ENCODE measurements around the gene TOX3.

The TOX3 gene

DNA sequence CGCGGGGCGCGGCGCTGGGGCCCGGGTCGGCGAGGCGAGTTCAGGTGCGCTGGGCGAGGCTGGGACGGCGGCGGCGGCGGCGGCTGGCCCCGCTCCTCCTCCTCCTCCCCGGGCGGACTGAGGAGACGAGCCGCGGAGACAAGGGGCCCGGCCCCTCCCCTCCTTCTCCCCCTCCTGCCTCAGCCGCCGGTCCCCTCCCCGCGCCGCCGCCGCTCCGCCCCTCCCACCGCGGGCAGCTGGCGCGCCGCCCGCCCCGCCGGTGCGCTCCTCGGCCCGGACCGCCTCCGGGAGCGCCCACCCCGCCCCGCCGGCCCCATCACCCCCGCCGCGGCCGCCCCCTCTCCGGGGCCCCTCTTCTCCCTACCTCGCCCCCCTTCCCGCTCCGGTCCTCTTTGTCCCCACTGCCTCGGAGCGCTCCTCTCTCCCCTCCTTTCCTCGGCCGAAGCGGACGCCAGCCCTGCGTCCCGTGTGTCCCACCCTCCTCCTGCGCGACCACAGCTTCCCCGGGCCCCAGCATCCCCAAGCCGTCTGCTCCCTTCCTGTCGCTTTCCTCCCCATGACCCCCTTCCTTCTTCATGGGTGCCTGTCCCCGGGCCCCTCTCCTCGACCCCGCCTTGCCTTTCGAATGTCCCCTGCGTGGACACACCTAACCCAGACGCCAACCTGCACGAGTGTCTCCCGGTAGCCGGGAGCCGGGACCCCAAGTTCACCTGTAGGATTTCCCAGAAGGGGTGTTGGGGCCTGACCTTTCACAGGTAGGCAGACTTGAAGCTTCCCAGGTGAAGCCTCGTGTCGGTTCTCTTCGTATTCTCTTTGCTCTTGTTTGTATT is at the start of gene TOX3:
Gene TOX3, minus strand, starts transcription at position 140 of the 830 bp plus-strand sequence. CDS start 420 bp downstream, outside the sequence.
- DNase-seq, result peak in 1 of 2 experiments; percentile 14

DNA sequence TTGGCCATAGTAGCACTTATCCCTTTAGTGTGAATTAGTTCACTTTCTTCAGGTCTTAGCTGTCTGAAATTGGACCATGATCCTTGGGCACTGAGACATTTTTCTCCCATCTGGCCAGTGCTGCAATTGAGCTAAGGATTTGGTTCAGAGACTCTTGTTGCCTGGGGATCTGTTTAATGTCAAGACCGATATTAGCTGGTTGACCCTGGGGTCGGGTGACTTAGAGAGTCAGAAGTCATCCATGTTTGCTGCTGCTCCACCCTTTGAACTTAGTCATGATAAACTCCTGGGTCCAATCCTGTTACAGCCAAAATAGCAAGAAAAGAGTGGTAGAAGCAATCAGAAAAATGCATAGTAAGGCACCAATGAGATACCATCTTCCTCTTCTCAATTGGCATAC is 45.8 kb upstream of the TOX3 start:
- no peak for DNase-seq

DNA sequence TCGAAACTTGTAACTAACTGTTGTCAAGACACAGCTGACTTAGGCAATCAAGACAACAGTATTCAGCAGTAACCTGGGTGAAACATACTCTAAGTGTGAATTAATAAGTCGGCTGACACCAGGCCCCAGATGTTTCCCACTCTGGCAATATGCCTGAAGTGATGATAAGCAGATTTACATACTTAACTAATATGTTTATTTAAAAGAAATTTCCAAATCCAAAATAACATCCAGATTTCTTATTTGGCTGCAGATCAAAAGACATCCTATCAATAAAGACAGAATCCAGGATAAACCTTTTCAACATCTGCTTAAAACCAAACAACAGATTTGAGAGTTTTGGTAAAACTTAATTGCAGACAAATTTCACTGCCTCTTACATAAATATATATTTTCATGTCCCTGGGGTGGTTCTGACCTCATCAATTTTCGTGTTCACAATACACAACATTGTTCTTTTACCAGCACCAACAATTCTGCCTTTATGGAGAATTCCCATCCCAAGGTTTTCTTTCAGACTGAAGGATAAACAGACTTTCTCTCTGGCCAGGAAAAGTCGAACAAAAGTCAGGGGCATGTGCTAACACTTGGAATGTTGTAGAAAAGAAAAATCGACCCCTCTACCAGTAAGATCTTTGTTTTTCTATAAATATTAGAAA is 45.1 kb upstream of the TOX3 start:
- DNase-seq, result no peak

DNA sequence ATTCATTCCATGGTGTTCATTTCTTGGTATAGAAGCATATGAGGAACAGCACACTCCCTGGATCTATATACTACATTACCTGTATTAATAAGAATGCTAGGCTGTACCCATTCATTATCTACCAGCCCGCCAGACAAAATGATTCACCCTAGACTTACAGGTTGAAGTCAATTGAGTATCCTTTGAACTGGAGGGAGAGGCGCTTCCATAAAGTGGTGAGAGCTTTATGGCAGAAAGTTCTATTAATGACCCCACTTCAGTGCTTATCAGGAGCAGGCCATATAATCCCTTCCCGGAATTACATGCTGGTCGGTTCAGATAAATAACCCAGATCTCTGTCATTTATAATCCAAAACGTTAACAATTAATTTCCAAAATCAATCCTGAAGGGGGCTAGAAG is 44.5 kb upstream of the TOX3 start:
- DNase-seq, result no peak

DNA sequence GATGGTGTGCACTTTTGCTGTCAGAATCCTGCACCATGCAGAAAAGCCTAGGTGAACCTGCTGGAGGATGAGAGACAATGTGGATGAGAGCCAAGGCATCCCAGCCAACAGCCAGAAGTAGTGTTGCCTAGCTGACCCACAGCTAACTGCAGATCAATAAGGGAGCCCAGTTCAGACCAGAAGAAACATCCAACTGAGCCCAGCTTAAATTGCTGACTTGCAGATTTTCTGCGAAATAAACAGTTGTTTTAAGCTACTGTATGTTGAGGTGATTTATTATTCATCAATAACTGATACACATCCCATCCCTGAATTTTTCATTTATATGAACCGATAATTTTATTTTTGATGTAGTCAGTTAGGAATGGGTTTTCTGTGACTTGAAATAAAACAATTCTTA is 39.2 kb upstream of the TOX3 start:
- DNase-seq, result no peak

DNA sequence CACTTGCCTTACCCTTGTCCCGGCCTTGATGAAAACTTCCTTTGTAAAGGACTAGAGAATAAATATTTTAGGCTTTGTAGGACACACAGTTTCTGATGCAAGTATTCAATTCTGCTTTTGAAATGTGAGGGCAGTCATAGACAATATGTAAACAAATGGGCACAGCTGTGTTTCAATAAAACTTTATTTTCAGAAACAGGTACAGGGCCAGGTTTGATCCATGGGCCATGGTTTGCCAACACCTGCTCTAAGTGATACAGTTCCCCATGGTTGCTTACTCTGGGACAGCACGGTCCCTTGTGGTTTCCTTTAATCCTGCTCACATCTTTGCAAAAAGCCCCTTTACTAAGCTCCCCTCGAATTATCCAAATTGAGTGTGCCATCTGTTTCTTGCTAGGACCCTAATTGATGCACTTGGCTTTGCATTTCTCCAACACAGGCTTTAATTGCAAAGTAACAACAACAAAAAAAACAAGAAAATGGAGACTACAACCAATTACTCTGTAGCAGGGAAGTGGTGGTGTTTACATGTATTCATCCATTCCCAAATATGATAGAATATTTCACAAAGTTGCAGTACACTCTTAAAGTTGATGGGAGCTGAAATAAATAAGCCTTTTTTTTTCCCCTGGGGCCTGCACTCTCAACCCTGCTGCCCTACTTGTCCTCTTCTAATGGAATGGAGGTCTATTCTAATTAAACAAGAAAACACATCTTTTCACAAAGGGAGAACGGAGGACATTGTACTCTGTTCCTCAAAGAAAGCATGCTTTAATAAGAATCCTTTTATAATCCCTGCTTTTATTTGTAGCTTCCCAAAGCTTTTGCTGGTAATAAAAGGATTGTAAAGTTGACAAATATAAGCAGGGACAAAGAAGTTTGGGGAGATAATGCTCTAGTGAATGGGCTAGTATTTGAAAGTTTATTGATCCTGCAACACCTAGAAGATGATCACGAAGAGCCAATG is 37.7 kb upstream of the TOX3 start:
- DNase-seq, result no peak

DNA sequence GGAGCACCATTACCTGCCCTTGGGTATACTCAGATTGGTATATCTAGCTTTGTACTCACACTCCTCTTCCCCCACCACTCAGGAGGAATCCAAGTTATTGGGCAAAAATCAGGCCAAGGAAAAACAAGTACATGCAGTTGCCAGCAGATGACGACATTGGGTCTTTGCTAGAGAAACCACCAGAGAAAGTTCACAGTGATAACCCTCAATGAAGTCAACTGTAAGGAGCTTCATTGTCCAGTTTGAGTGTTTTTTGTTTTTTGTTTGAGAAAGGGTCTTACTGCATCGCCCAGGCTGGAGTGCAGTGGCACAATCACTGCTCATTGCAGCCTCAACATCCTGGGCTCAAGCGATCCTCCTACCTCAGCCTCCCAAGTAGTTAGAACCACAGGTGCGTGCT is 34.6 kb upstream of the TOX3 start:
- DNase-seq, result no peak

DNA sequence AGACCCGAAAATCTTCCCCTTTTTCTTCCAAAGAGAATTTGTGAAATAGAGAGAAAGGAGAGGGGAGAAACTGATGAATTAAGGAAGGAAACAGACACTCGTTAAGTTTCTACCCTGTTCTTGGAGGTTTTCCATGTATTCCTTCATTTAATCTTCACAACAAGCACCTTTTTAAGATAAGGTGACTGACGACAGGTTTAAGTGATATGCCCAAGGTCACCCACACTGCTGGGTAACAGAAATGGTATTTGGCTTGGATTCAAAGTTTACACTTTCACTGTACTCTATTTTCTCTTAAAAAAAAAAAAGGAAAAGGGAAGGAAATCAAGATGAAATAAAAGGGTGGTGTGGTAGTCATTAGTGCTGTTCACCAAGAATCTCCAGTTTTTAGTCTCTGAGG is 33.5 kb upstream of the TOX3 start:
- DNase-seq, result no peak

DNA sequence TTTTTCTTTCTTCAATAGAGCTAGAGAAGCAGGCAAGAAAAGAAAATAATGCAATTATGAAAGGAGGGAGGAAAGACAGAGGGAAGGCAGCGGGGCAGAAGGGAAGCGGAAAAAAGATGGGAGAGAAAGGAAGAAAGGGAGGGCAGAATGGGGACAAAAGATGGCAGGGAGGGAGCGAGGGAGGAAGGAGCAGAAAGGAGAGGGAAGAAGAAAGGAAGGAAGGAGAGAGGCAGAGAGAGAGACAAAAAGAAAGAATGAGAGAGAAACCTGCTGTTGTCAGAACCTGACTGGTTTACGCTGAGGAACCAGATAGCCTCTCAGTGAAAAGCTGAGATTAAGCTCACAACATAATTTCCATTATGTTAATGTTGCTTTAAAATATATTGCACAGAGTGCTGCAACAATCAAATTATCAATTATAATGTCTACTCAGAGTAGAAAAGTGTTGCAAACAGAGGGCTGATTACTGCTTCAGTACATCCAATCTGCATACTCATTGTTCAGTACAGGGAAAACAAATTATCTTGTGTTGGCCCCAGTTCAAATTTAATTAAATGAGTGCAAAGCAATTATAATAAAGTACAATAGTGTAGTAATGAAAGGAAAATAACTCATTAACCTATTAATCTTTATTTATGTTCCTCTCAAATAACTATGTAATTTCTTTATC is 32.0 kb upstream of the TOX3 start:
- DNase-seq, result no peak

DNA sequence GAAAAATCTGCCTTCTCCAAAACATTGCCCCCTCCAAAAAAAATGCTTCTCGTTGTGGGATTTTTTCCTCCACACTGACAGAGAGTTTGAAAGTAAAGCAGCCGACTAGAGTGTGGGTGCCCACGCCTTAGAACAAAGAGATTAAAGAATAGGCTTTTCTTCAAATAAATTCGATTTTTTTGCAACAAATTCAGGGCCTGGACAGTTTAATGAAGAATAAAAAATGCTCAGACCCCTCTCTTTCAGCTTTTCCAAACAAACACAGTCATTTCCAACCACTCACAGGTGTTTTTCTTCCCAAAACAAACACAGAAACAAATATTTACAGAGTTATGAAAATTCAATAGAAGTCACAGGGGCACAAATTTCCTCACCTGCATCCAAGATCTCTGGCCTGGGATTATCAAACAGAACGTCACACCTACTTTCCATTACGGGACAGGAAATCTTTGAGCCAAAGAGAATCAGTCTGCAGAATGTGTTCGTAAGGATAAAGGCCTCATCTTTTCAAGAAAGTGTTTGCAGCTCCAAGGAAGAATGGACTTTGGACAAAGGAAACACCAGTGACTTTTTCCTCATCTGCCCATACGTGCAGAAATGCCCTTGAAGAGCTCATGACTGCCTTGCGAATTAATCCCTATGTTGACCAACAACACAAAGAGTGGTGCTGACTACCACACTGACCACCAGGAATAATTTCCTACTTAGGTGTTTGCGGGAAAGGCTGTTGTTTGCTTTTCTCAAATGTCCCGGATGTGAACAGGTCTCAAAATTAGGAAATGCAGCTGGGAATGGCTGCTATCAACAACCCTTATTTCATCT is 31.3 kb upstream of the TOX3 start:
- no peak for DNase-seq

DNA sequence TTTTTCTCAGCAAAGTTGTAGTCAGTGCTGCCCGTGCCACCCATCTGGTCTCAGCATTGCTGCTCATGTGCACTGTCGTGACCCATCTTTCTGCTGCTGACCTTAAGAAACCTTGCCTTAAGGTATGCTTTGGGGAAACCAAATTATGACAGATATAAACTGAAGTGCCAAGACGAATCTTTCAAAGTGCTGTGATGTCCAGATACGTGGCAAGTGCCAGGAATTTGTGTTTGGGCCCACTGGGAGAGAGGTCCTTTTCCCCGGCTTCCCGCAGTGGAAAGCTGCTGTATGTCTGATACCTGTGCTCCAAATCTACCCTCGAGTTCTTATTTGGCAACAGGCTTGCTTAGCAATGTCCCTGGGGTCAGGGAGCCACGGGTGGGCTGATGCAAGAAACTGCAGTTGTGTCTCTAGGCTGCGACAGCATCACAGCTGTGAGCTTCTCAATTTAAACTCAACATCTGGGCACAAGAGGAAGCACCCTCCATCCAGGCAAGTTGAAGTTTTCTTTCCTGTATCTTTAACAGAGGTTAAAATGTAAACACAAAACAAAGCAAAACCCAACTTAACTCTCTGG is 30.3 kb upstream of the TOX3 start:
- DNase-seq, result no peak

DNA sequence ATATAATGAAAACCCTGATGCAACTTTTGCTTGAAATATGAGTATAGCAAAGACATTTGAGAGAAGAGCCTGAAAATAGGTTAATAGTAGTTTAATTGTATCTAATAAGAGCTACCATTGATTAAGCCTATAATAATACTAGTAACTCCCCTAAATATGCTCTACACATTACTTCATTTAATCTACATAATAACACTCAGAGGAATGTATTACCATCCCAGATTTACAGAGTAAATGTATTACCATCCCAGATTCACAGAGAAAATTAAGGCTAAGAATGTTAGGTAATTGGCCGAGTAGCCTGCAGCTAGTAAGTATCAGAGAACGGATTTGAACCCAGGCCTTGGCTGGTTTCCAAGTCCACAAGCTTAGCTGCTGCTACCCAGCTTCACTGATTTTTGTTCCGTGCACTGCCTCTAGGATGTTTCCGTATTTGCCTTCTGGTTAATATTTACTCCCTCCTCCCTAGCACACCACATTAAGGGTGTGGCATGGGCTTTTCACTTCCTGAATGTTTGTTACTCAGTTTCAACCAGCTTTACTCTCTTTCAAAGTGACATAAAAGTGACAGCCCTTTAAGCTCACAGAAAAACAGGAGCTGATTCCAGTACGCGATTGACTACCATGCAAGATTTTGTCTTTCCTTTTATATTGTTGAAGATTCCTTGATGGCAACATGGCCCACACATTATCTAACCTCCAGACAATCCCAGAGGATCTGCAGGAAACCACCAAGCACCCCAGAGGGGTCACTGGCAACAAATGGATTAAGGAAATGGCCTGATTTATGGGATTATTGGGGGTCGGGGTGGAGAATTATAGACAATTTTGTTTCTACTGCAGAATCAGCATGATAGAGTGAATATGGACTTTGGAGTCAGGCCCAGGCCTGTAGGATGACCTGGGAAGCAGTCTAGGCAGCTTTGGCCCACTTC is 26.7 kb upstream of the TOX3 start:
- no peak for DNase-seq

DNA sequence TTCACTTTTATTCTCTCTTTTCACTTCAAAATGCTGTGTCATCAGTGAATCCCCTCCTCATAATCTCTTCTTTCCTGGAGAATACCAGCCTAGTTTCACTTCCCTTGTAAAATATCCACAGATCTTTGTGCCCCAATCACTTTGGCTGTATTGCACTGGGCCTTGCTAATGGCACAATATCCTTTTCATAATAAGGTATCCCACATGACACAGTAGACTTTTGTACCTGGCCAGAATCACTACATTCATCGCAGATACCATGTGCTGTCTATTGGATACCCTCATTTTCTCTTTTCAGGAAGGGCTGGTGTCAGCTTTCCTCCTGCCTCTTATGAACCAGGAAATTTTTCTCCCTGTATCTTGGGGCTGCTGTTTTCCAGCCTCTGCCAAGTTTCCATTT is 25.7 kb upstream of the TOX3 start:
- no peak for DNase-seq

DNA sequence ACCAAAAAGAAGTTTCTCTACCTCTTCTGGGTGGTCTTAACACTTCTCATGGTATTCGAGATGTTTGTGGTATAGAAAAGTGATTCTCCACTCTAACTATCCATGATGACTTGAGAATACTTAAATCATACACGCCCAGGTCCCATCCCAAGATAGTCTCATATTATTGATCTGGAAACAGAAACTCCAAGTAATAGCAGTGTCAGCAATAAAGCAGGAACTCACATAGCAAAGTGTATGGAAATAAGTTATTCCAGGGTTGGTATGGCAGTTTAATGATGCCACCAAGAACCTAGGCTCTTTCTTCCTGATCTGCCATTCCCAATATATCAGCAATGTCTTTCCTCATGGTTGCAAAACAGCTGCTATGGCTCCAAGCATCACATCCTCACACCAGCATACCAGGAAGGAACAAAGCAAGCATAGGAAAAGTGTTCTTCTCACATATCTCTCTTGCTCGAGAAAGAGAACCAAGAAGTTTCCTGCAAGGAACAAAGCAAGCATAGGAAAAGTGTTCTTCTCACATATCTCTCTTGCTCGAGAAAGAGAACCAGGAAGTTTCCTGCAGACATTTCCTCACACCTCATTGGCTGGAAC is 23.6 kb upstream of the TOX3 start:
- no peak for DNase-seq

DNA sequence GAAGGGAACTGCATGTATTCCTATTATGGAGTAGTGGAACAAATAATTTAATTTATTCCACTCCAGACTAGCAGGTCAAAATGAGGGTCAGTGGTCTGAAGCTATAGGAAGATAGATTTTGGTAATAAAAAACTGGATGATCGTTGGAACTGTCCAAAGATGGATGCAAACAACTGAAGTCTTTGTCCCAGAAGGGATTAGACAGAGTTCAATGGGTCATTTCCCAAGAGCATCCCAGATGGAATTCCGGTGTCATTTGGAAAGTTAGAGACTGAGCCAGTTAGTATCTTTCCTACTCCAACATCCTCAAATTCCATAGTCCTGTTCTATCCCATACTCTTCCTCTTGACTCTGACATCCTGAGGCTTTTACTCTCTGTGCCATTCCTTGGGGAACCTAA is 22.8 kb upstream of the TOX3 start:
- no peak for DNase-seq

DNA sequence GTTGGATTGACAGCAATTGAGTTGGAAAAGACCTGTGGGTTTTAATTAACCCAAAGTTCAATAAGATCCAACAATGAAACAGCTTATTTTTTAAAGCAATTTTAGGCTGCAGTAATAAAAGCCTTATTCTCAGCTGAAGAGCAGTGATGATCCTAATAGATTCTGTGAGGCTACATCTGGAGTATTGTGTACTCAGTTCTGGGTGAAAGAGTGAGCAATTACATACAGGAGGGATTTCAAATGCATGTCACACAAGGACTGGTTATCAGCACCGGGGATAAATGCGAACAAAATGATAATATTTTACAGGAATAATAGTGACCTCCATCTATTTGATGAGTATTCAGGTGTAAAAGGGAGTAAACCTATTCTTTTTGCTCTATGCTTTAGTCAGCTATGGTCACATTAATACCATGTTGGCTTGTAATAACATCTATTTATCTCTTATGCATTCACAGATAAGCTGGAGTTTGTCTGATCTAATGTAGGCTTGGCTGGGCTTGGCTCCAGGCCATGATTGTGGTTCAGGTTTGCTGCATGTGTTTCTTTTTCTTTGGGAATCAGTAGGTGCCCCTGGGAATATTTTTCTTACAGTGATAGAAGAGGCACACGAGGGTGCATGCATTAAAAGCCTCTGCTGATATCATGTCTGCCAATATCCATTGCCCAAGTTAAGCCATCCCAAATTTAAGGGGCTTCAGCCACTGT is 22.2 kb upstream of the TOX3 start:
- DNase-seq, result no peak

DNA sequence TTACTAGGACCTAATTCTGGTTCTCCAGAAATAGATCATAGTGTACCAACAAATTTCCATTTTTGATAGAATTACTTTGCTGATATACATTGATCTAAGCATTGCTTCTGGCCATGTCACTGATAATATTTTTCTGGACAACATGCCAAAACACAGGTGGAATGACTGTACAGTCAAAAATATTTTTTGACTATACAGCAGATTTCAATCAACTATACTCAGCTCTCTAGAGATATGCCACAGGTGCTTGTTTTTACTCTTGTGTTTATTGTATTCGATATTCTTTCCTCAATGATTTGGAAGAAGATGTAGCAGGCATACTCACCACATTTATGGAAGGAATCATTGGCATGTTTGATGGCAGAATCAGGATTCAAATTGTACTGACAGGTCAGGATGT is 21.6 kb upstream of the TOX3 start:
- DNase-seq, result no peak

DNA sequence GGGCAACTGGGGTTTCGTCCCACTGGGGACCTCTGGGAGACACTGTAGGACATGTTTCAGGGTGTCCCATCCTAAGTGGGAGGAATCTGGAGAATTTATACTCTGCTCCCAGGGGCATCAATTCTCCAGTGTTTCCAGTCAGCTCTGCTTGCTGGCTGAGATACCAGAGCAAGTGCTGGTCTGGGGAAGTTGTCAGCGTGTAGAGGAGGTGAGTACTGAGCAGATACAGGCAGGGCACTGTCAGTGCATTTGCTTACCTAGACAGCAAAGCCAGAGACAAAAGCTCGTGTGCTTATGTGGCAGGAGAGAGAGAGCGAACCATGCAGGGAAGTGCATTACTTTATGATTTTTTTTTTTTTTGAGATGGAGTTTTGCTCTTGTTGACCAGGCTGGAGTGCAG is 20.2 kb upstream of the TOX3 start:
- DNase-seq, result no peak

Measured in NCI-H446 (cell line).